Endothelial cell of umbilical vein (primary cell): ENCODE results near the gene FIZ1.

Source experiments
- EZH2 ChIP-seq: IDR thresholded peaks from 2 replicates; pipeline ENCODE4 v1.6.1; 2012; ENCODE audit warnings: borderline replicate concordance, low read depth, mild to moderate bottlenecking, moderate library complexity, low read length, inconsistent platforms; ENCODE audit not compliant: severe bottlenecking
- GATA2 ChIP-seq: IDR thresholded peaks from 2 replicates; pipeline ENCODE4 v1.7.0; 2011; ENCODE audit warnings: low read depth, mild to moderate bottlenecking, moderate library complexity, mixed read lengths, low read length; ENCODE audit not compliant: insufficient read length, insufficient read depth
- POLR2A ChIP-seq: IDR thresholded peaks from 2 replicates; pipeline ENCODE4 v1.6.1; 2012; ENCODE audit warnings: low read depth, mild to moderate bottlenecking, control low read depth, low read length
- TF ChIP-seq, protein P1 (sequence below), 2 donors: IDR thresholded peaks; 1 replicate in 1 of 2; 2 replicates in 1 of 2; pipeline ENCODE4 v1.5.1; 2011; ENCODE audit warnings: low read length in 2 of 2, mild to moderate bottlenecking in 2 of 2, moderate library complexity in 2 of 2, control low read depth in 1 of 2, inconsistent platforms in 1 of 2, low read depth in 1 of 2; ENCODE audit not compliant: insufficient read depth in 1 of 2; ENCODE audit errors: extremely low read depth in 1 of 2

GRCh38 chr19:55644842-55645511, 45.7 kb upstream of the FIZ1 start:
- TF ChIP-seq POLR2A (no peak), EZH2 (no peak), GATA2 (no peak)
- TF ChIP-seq, protein P1, sequence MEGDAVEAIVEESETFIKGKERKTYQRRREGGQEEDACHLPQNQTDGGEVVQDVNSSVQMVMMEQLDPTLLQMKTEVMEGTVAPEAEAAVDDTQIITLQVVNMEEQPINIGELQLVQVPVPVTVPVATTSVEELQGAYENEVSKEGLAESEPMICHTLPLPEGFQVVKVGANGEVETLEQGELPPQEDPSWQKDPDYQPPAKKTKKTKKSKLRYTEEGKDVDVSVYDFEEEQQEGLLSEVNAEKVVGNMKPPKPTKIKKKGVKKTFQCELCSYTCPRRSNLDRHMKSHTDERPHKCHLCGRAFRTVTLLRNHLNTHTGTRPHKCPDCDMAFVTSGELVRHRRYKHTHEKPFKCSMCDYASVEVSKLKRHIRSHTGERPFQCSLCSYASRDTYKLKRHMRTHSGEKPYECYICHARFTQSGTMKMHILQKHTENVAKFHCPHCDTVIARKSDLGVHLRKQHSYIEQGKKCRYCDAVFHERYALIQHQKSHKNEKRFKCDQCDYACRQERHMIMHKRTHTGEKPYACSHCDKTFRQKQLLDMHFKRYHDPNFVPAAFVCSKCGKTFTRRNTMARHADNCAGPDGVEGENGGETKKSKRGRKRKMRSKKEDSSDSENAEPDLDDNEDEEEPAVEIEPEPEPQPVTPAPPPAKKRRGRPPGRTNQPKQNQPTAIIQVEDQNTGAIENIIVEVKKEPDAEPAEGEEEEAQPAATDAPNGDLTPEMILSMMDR (IDR thresholded peaks at IDR 0.05; ENCODE audit: extremely low read depth in 1 of 2, insufficient read depth in 1 of 2, low read depth in 1 of 2, low read length in 2 of 2): no peak
